Panc1 (cell line): ENCODE measurements around the gene PAGR1. TPM values are rescaled to one million over a fixed set of nuclear protein-coding genes. Genes with fewer than 3 reads are reported as not detected.

Source experiments
- ATAC-seq: fragments of 200-7000 bp; cut with Tn5 transposase; 2 replicates; pipeline ENCODE4 v1.9.1; 2020; ENCODE audit warnings: mild to moderate bottlenecking, moderate library complexity
- BruUV-seq: library from RNA; stranded (reverse); fragments of 400-500 nt; replicated peaks from 2 replicates; lab custom pipeline; 2021; lab: Mats Ljungman, UMichigan
- CTCF ChIA-PET: fragments of 300-600 bp; sonication (Branson Sonifier 250); formaldehyde crosslinking; loops from one replicate; lab custom pipeline; 2022; ENCODE audit warnings: antibody characterized with exemption; lab: Charles Lee
- POLR2A ChIA-PET: fragments of 300-600 bp; sonication (Branson Sonifier 250); formaldehyde crosslinking; loops from one replicate; lab custom pipeline; 2022; ENCODE audit warnings: antibody characterized with exemption; lab: Charles Lee
- DNase-seq: peaks from one replicate; pipeline ENCODE4 v3.0.0-alpha.2; 2010; ENCODE audit warnings: low read depth, low spot score
- H3K27ac ChIP-seq: 2 replicates; pipeline ENCODE4 v1.5.1; 2011; ENCODE audit warnings: mild to moderate bottlenecking, low read length, inconsistent platforms
- H3K27me3 ChIP-seq: fragments of 200-500 bp; sonication (Bioruptor generic); 2 replicates; pipeline ENCODE4 v1.6.0; 2014; ENCODE audit warnings: low read length, inconsistent platforms; ENCODE audit not compliant: control insufficient read depth, insufficient read depth
- H3K36me3 ChIP-seq: fragments of 200-500 bp; sonication (Bioruptor generic); 2 replicates; pipeline ENCODE4 v1.5.1; 2014; ENCODE audit warnings: inconsistent platforms, mild to moderate bottlenecking, low read length, moderate library complexity; ENCODE audit not compliant: control insufficient read depth, insufficient read depth
- H3K4me1 ChIP-seq: 2 replicates; pipeline ENCODE4 v1.5.1; 2011; ENCODE audit warnings: inconsistent platforms, mild to moderate bottlenecking, low read length, moderate library complexity; ENCODE audit not compliant: control insufficient read depth, insufficient read depth
- H3K4me3 ChIP-seq, 2 experiments: 2 replicates each; pipeline ENCODE4 v1.5.1; 2011 to 2012; ENCODE audit warnings: low read depth in 2 of 2, low read length in 2 of 2, mild to moderate bottlenecking in 2 of 2, inconsistent platforms in 1 of 2, moderate library complexity in 1 of 2
- H3K9me3 ChIP-seq: fragments of 200-500 bp; sonication (Bioruptor generic); 2 replicates; pipeline ENCODE4 v1.5.1; 2014; ENCODE audit warnings: low read depth, mild to moderate bottlenecking, inconsistent platforms, low read length, moderate library complexity; ENCODE audit not compliant: control insufficient read depth, insufficient read depth
- POLR2AphosphoS5 ChIP-seq: IDR thresholded peaks from 2 replicates; pipeline ENCODE4 v1.6.1; 2012; ENCODE audit warnings: mild to moderate bottlenecking, low read depth, low read length, moderate library complexity
- SIN3A ChIP-seq: IDR thresholded peaks from 2 replicates; pipeline ENCODE4 v1.6.1; 2012; ENCODE audit warnings: low read depth, mild to moderate bottlenecking, low read length, moderate library complexity, borderline replicate concordance; ENCODE audit not compliant: insufficient read depth
- TCF7L2 ChIP-seq: IDR thresholded peaks from 2 replicates; pipeline ENCODE4 v1.6.1; 2011; ENCODE audit warnings: mild to moderate bottlenecking, low read depth, low read length, inconsistent platforms
- in situ Hi-C: cut with HindIII; loops from 2 replicates; pipeline ENCODE4 v1.10.0; 2016; ENCODE audit warnings: low sequenced_read_pairs, low pct_unique_long_range_greater_than_20kb
- intact Hi-C: fragments of 100-400 bp; cut with micrococcal nuclease; formaldehyde crosslinking; loops from one replicate; pipeline ENCODE4 v1.10.0; 2022; ENCODE audit not compliant: unreplicated experiment
- total RNA-seq: library from RNA; stranded (reverse); gene quantifications from one replicate; pipeline ENCODE4 v1.2.1, GENCODE V29; 2021; ENCODE audit not compliant: unreplicated experiment
- TF ChIP-seq, protein P1 (sequence below), 2 experiments: IDR thresholded peaks; 2 replicates each; pipeline ENCODE4 v1.6.1; 2011 to 2012; ENCODE audit warnings: low read depth in 2 of 2, control low read depth in 1 of 2, low read length in 1 of 2, mild to moderate bottlenecking in 1 of 2, moderate library complexity in 1 of 2; ENCODE audit not compliant: insufficient read depth in 1 of 2
- TF ChIP-seq, protein P2 (sequence below): fragments of 450-650 bp; IDR thresholded peaks from 2 replicates; pipeline ENCODE4 v1.5.1; 2017; ENCODE audit warnings: mild to moderate bottlenecking

PAGR1 gene
- total RNA-seq, 1 experiment from 2014 or later = 42.5 TPM

DNA sequence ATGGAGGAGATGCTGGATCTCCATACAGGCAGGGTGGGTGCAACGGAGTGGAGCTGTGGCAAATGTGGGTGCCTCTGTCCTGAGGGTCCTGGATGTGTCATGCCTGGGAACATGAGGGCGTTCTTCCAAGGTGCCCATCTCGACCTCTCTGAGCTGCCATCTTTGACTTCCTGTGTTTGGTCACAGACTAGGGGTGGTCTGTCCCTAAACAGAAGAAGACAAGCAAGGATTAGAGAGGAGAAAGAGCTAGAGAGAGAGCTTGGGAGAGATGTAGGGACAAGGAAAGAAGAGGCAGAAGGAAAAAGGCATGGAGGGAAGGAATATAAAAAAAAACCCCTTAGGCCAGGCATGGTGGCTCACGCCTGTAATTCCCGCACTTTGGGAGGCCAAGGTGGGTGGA, 41.2 kb upstream of the PAGR1 start:
- POLR2A ChIA-PET = no interaction called here
- no peak for ATAC-seq
- in situ Hi-C loops = no loop called here
- H3K36me3 ChIP-seq = no peaks in the 10 kb centered on the region
- TF ChIP-seq POLR2AphosphoS5 = no peak
- no peak for TF ChIP-seq TCF7L2
- TF ChIP-seq, protein P1, sequence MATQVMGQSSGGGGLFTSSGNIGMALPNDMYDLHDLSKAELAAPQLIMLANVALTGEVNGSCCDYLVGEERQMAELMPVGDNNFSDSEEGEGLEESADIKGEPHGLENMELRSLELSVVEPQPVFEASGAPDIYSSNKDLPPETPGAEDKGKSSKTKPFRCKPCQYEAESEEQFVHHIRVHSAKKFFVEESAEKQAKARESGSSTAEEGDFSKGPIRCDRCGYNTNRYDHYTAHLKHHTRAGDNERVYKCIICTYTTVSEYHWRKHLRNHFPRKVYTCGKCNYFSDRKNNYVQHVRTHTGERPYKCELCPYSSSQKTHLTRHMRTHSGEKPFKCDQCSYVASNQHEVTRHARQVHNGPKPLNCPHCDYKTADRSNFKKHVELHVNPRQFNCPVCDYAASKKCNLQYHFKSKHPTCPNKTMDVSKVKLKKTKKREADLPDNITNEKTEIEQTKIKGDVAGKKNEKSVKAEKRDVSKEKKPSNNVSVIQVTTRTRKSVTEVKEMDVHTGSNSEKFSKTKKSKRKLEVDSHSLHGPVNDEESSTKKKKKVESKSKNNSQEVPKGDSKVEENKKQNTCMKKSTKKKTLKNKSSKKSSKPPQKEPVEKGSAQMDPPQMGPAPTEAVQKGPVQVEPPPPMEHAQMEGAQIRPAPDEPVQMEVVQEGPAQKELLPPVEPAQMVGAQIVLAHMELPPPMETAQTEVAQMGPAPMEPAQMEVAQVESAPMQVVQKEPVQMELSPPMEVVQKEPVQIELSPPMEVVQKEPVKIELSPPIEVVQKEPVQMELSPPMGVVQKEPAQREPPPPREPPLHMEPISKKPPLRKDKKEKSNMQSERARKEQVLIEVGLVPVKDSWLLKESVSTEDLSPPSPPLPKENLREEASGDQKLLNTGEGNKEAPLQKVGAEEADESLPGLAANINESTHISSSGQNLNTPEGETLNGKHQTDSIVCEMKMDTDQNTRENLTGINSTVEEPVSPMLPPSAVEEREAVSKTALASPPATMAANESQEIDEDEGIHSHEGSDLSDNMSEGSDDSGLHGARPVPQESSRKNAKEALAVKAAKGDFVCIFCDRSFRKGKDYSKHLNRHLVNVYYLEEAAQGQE (IDR thresholded peaks at IDR 0.05; ENCODE audit: insufficient read depth in 1 of 2, low read depth in 2 of 2, low read length in 1 of 2) = no peak
- no peak for TF ChIP-seq SIN3A
- TF ChIP-seq, protein P2, sequence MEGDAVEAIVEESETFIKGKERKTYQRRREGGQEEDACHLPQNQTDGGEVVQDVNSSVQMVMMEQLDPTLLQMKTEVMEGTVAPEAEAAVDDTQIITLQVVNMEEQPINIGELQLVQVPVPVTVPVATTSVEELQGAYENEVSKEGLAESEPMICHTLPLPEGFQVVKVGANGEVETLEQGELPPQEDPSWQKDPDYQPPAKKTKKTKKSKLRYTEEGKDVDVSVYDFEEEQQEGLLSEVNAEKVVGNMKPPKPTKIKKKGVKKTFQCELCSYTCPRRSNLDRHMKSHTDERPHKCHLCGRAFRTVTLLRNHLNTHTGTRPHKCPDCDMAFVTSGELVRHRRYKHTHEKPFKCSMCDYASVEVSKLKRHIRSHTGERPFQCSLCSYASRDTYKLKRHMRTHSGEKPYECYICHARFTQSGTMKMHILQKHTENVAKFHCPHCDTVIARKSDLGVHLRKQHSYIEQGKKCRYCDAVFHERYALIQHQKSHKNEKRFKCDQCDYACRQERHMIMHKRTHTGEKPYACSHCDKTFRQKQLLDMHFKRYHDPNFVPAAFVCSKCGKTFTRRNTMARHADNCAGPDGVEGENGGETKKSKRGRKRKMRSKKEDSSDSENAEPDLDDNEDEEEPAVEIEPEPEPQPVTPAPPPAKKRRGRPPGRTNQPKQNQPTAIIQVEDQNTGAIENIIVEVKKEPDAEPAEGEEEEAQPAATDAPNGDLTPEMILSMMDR = no peak
- no peaks in the 10 kb centered on the region for H3K4me1 ChIP-seq
- H3K27me3 ChIP-seq = no peaks in the 10 kb centered on the region
- CTCF ChIA-PET = no interaction called here
- no peak overlapping the region for H3K4me3 ChIP-seq
- intact Hi-C loops = no loop called here
- no TSS peak for BruUV-seq
- H3K27ac ChIP-seq = no peak overlapping the region
- H3K9me3 ChIP-seq = no peaks in the 10 kb centered on the region
- DNase-seq = no peak

DNA sequence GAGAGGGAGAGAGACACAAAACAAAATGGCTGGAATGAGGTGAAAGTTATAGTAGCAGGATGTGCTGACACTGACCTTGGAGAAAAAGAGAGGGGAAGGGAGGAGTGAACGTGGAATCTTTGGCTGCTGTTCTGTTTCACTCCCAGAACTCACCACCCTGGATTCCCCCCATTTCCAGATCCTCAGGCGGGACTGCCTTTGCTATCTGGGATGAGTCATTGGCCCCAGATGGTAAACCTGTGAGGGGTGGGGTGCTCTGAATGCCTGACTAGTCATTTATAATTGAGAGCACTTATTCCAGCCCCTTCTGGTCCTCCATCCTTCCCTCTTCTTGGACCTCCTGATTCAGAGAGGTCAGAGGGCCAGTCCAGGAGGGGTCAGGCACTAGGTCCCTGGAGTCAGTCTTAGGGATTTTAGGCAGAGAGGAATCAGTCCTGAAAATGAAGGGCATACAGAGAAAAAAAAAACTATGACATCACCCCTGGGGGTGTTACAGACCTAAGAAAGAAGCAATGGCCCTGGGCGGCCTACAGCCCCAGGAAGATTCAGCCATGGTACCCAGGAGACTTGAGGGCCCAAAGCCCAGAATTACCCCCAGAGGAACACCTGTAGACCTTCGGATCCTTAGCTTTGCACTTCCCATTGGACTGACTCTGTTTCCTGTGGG, 40.1 kb upstream of the PAGR1 start:
- DNase-seq = no peak
- Histone ChIP-seq H3K27ac (no peak overlapping the region), H3K36me3 (no peaks in the 10 kb centered on the region), H3K4me3 (no peak overlapping the region), H3K27me3 (no peaks in the 10 kb centered on the region), H3K4me1 (no peaks in the 10 kb centered on the region), H3K9me3 (no peaks in the 10 kb centered on the region)
- no peak for ATAC-seq
- ChIA-PET CTCF (interaction anchor here (0.6 kb wide), 1 partner anchor 17 kb away, joined by 3 read pairs; no protein-coding TSS in a partner anchor), POLR2A (no interaction called here)
- in situ Hi-C loops (no loop called here), intact Hi-C loops (no loop called here)
- TF ChIP-seq POLR2AphosphoS5 (no peak), SIN3A (no peak), TCF7L2 (no peak)
- TF ChIP-seq, protein P1 (IDR thresholded peaks at IDR 0.05; ENCODE audit: insufficient read depth in 1 of 2, low read depth in 2 of 2, low read length in 1 of 2) = no peak
- TF ChIP-seq, protein P2 = no peak
- no TSS peak for BruUV-seq
